GM21360 (cell line): ENCODE measurements around the gene CLEC4E.
"Not testable (repeated sequence)": the region's sequence is repeated elsewhere in the genome, so short reads cannot be mapped to it uniquely, and the experiment has no call there.

Experiments used
- ATAC-seq: cut with Tn5 transposase; IDR thresholded peaks from one replicate; pipeline ENCODE4 v1.9.1; 2021; ENCODE audit warnings: mild to moderate bottlenecking, moderate library complexity; ENCODE audit not compliant: unreplicated experiment

Gene CLEC4E, protein sequence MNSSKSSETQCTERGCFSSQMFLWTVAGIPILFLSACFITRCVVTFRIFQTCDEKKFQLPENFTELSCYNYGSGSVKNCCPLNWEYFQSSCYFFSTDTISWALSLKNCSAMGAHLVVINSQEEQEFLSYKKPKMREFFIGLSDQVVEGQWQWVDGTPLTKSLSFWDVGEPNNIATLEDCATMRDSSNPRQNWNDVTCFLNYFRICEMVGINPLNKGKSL

GRCh38 chr12:8540831-8541230, at the start of gene CLEC4E:
CLEC4E (minus strand) TSS chr12:8540905; CDS start chr12:8540797, 108 bp downstream.
- not testable (repeated sequence) for ATAC-seq

DNA sequence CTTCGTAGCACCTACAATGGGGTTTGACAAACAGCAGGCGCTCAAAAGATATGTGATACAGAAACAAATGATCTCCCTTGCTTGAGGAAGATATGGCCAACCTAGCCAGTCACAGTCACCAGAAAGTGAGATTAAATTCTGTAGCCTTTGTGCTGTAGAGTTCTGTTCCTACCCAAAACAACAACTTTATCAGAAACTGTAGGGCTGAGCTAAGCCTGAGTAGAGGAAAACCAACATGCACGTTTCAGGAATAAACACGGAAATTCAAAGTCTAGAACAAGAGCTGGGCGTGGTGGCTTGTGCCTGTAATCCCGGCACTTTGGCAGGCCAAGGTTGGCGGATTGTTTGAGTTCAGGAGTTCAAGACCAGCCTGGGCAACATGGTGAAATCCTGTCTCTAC, 49.0 kb upstream of the CLEC4E start:
- no peak for ATAC-seq

- not testable (repeated sequence) for ATAC-seq
These were observed 43.8 kb upstream of the CLEC4E start for GRCh38 chr12:8584478-8584877.

GRCh38 chr12:8584004-8584403, 43.3 kb upstream of the CLEC4E start:
- no peak for ATAC-seq

- ATAC-seq = no peak
These were observed 40.5 kb upstream of the CLEC4E start for GRCh38 chr12:8581098-8581784.

DNA sequence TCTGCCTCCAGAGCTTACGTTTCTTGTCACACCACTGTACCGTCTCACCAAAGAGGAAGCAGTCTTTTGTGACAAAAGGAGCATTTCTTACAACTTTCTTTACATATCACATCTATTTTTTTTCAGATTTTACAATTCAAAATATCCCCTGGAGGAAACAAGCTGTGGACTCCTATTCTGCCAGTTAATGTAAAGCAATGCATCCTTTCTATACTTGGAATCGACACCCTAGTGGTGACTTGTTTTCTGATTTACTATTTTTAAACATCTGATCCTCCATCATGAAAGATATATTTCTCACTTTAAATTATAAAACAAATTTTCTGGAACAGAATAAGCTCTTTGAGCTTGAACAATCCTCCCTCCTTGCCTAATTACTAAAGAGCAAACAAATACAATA, 37.2 kb upstream of the CLEC4E start:
- ATAC-seq = no peak

DNA sequence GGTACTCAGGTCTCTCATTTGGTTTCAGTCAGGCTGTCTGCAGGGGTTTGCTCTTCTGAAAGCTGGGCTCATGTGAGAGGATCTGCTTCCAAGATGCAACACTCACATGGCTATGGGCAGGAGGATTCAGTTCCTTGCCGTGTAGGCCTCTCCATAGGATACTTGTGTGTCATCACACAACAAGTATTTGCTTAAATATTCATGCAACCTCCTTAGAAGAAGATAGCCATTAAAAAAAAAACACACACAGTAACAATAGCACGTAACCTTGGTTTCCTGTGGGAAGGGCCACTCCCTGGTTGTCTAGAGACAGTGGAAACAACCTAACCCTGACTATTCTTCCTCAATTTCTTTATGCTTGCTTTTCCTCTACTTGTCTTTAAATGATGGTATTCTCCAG, 31.8 kb upstream of the CLEC4E start:
- ATAC-seq = no peak

DNA sequence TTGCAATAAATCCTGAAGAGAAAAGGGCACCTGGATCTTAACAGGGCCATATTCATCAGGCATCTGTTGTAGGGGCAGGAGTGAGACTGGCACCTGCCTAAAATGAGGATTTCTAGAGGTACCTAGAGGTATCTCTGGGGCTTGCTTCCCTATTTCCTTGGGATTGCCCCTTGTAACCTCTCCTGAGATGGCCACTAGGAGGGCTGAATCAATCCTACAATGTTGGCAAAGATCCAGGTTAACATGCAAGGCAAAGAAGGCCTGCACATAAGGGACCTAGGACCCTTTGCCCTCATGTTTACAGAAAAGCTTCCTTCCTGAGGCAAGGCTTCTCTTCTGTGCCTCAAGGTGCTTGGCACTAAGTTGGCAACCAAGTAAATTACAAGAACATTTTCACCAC, 25.8 kb upstream of the CLEC4E start:
- ATAC-seq = no peak

GRCh38 chr12:8566052-8566451, 25.3 kb upstream of the CLEC4E start:
- not testable (repeated sequence) for ATAC-seq

DNA sequence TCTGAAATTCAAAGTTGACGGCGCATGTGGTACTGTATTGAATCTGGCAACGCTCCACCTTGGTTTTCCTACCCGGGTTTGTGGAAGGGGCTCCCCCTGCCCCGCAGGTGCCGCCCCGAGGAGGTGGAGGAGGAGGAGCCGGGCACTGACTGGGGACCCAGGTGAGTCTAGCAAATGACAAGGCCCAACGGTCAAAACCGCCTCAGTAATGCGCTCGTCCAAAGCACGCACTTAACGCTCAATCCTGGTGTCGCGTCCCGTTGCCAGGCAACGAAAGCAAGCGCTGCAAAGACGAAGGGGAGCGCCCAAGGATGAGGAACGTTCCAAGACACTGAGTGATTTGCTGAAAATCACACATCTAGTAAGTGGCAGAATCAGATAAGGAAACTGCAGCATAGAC, 24.0 kb upstream of the CLEC4E start:
- ATAC-seq = no peak

DNA sequence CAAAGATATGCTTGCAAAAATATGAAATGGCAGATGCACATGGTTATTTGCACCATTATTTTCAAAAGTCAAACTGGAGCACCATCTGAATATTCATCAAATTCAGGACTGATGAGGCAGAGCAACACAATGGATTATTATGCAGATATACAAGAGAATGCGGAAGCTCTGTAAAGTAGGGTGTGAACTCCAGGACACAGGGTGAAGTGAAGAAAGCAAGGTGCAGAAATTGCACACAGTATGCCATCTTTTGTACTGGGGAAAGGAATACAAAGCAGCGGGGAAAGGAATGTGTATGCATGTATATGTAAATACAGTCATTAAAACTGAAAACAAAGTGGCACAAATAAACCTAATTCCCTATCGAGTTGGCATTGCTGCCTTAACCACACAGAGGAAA, 22.7 kb upstream of the CLEC4E start:
- ATAC-seq = no peak

- ATAC-seq = no peak
These were observed 21.6 kb upstream of the CLEC4E start for GRCh38 chr12:8562310-8562709.

GRCh38 chr12:8561011-8561410, 20.3 kb upstream of the CLEC4E start:
- ATAC-seq = no peak

- no peak for ATAC-seq
These were observed 19.0 kb upstream of the CLEC4E start for GRCh38 chr12:8559676-8560075.

- no peak for ATAC-seq
These were observed 15.9 kb upstream of the CLEC4E start for GRCh38 chr12:8556531-8557097.

- no peak for ATAC-seq
These were observed 13.9 kb upstream of the CLEC4E start for GRCh38 chr12:8554451-8555195.

- ATAC-seq = no peak
These were observed 12.5 kb upstream of the CLEC4E start for GRCh38 chr12:8553088-8553627.

- no peak for ATAC-seq
These were observed 8.7 kb upstream of the CLEC4E start for GRCh38 chr12:8549381-8549780.

GRCh38 chr12:8548192-8548591, 7.5 kb upstream of the CLEC4E start:
- ATAC-seq = no peak

DNA sequence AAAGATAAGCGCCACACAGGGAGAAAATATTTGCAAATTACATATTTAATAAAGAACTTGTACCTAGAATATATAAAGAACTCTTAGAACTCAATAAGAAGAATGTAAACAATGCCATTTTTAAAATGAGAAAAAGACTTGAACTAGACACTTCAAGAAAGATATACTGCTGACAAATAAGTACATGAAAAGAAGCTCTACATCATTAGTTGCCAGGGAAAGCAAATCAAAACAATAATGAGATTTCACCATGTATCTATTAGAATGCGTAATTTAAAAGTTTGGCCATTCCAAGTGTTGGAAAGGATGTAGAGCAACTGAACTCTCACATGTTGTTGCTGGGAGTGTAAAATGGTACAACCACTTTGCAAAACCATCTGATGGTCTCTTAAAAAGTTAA, 6.9 kb upstream of the CLEC4E start:
- no peak for ATAC-seq

- ATAC-seq = no peak
These were observed 5.9 kb upstream of the CLEC4E start for GRCh38 chr12:8546591-8546990.
